ENCODE measurements around the gene ANK2. TPM values are rescaled to one million over a fixed set of nuclear protein-coding genes. Genes with fewer than 3 reads are reported as not detected.

Gene ANK2
- total and polyA plus RNA-seq, 2 of the 13 experiments (the other 11 are each of a cell fraction or from before 2014, with no cell fraction given) = 2.7 to 15.1 TPM

DNA sequence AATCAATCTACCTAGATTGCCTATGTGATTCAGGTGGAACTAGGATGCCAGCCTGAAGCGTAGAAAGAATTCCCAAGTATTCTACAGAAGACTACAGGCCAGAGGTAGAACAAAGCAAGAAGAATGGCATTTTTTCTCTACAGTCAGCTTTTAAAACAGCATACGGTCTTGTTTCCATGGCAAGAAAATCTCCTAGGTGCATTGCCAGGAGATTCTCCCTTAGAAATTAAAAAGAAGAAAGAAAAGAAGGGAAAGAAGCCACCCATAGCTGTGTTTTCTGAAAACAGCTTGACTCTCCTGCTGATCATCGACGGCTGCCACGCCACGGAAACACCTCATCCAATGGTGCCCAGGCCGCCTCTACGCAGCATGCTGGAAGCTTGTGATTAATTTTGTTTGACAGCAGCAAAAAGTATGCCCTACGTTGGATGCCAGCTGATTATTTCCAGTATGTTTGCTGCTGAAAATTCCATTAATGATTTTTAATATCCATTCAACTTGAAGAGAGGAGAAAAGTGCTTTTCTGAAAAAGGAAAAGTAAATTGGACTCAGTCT lies 24.1 kb downstream of the ANK2 start (continued):
- TF ChIP-seq ZNF44 (CRISPR knock-in tag; IDR thresholded peaks at IDR 0.05) (no peak), BCLAF1 (IDR thresholded peaks at IDR 0.05) (no peak), XRCC5 (optimal IDR thresholded peaks at IDR 0.05; ENCODE audit: low read length) (no peak)
- TF ChIP-seq, protein P1, sequence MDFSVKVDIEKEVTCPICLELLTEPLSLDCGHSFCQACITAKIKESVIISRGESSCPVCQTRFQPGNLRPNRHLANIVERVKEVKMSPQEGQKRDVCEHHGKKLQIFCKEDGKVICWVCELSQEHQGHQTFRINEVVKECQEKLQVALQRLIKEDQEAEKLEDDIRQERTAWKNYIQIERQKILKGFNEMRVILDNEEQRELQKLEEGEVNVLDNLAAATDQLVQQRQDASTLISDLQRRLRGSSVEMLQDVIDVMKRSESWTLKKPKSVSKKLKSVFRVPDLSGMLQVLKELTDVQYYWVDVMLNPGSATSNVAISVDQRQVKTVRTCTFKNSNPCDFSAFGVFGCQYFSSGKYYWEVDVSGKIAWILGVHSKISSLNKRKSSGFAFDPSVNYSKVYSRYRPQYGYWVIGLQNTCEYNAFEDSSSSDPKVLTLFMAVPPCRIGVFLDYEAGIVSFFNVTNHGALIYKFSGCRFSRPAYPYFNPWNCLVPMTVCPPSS (IDR thresholded peaks at IDR 0.05) = no peak

- BruUV-seq (replicated peaks) = no TSS peak
- intact Hi-C loops (cut with micrococcal nuclease; ENCODE audit: unreplicated experiment) (no loop called here), in situ Hi-C loops (cut with HindIII; ENCODE audit: extremely low pct_ligation_motif_present, low pct_unique_long_range_greater_than_20kb) (no loop called here)
- no peak overlapping the region for H3K4me3 ChIP-seq (replicated peaks in 1 of 3; ENCODE audit: insufficient read depth in 1 of 3, low read depth in 2 of 3, low read length in 3 of 3)
- H3K9ac ChIP-seq (ENCODE audit: insufficient read depth, low read depth, low read length) = no peak overlapping the region
- FAIRE-seq (no peak), ATAC-seq (no peak), DNase-seq (ENCODE audit: low spot score) (no peak)
- H2AFZ ChIP-seq (ENCODE audit: low read length) = no peak overlapping the region
- no peak overlapping the region for H3K4me2 ChIP-seq (ENCODE audit: low read depth, low read length)
- H3K9me3 ChIP-seq (ENCODE audit: low read length) = no peaks in the 10 kb centered on the region
- no peaks in the 10 kb centered on the region for H4K20me1 ChIP-seq (ENCODE audit: insufficient read depth, low read length)
- H3K4me1 ChIP-seq (ENCODE audit: insufficient read depth, low read length) = peaks cover 7% of the 10 kb centered on the region
- no peak overlapping the region for H3K27ac ChIP-seq (ENCODE audit: extremely low read length, insufficient read depth, low read length)
- 0% methylated on average over 1 of the region's 1 CpG for WGBS (ENCODE audit: low lambda C conversion rate)
- H3K79me2 ChIP-seq (ENCODE audit: insufficient read depth, low read length) = no peaks in the 10 kb centered on the region
- peaks cover 0 to 3% of the 10 kb centered on the region in 2 experiments; a peak in 1 of 5 replicates for H3K27me3 ChIP-seq (ENCODE audit: control insufficient read depth in 1 of 2, insufficient read depth in 2 of 2, low read length in 2 of 2)
- no peaks in the 10 kb centered on the region for H3K36me3 ChIP-seq (replicated peaks in 1 of 2; ENCODE audit: control insufficient read depth in 1 of 2, insufficient read depth in 2 of 2, low read length in 2 of 2)
- CTCF ChIA-PET (ENCODE audit: low intra/inter-chr PET ratio, low total read pairs) = no interaction called here
- POLR2A ChIA-PET = no interaction called here
- TF ChIP-seq CAMTA2 (CRISPR knock-in tag; IDR thresholded peaks at IDR 0.05; ENCODE audit: borderline replicate concordance) = no peak
- no peak for TF ChIP-seq HOXD1 (CRISPR knock-in tag; IDR thresholded peaks at IDR 0.05)
- TF ChIP-seq, protein P2, sequence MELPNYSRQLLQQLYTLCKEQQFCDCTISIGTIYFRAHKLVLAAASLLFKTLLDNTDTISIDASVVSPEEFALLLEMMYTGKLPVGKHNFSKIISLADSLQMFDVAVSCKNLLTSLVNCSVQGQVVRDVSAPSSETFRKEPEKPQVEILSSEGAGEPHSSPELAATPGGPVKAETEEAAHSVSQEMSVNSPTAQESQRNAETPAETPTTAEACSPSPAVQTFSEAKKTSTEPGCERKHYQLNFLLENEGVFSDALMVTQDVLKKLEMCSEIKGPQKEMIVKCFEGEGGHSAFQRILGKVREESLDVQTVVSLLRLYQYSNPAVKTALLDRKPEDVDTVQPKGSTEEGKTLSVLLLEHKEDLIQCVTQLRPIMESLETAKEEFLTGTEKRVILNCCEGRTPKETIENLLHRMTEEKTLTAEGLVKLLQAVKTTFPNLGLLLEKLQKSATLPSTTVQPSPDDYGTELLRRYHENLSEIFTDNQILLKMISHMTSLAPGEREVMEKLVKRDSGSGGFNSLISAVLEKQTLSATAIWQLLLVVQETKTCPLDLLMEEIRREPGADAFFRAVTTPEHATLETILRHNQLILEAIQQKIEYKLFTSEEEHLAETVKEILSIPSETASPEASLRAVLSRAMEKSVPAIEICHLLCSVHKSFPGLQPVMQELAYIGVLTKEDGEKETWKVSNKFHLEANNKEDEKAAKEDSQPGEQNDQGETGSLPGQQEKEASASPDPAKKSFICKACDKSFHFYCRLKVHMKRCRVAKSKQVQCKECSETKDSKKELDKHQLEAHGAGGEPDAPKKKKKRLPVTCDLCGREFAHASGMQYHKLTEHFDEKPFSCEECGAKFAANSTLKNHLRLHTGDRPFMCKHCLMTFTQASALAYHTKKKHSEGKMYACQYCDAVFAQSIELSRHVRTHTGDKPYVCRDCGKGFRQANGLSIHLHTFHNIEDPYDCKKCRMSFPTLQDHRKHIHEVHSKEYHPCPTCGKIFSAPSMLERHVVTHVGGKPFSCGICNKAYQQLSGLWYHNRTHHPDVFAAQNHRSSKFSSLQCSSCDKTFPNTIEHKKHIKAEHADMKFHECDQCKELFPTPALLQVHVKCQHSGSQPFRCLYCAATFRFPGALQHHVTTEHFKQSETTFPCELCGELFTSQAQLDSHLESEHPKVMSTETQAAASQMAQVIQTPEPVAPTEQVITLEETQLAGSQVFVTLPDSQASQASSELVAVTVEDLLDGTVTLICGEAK (IDR thresholded peaks at IDR 0.05) = no peak
- TF ChIP-seq, protein P2 (CRISPR knock-in tag; IDR thresholded peaks at IDR 0.05) = no peak
- no peak for TF ChIP-seq ZNF205 (CRISPR knock-in tag; IDR thresholded peaks at IDR 0.05)
- no peak for TF ChIP-seq ZSCAN20 (CRISPR knock-in tag; IDR thresholded peaks at IDR 0.05; ENCODE audit: borderline replicate concordance)
- no peak for TF ChIP-seq MLLT10 (CRISPR knock-in tag; IDR thresholded peaks at IDR 0.05)
These were observed 28.1 kb downstream of the ANK2 start for GRCh38 chr4:113077575-113077974.
